MM.1S (cell line): ENCODE data around the gene LRRN2.

Experiments used
- CTCF ChIP-seq: fragments of 300-600 bp; sonication (generic); IDR thresholded peaks from 2 replicates; pipeline ENCODE4 v1.5.1; 2016; ENCODE audit warnings: antibody characterized with exemption, low read length, mixed read lengths
- EZH2 ChIP-seq: fragments of 300-600 bp; sonication (generic); optimal IDR thresholded peaks from 2 replicates; pipeline ENCODE3; 2017; ENCODE audit warnings: low read depth, mild to moderate bottlenecking, antibody characterized with exemption, low read length, mixed read lengths
- EZH2phosphoT487 ChIP-seq: fragments of 300-600 bp; sonication (generic); IDR thresholded peaks from 2 replicates; pipeline ENCODE4 v1.6.1; 2018; ENCODE audit warnings: antibody characterized with exemption, low read length

- TF ChIP-seq CTCF (no peak), EZH2phosphoT487 (no peak), EZH2 (no peak)
Observed at GRCh38 chr1:204591473-204592090, 94.0 kb downstream of the LRRN2 start.
